CD4-positive, alpha-beta T cell treated with Interleukin-21 for 1 hour (primary cell): ENCODE data around the gene FYB1.
"Not testable (repeated sequence)": the region's sequence is repeated elsewhere in the genome, so short reads cannot be mapped to it uniquely, and the experiment has no call there.

Source experiments
- DNase-seq: peaks from one replicate; pipeline ENCODE4 v3.0.0-alpha.2; 2020

FYB1 gene

GRCh38 chr5:39226558-39226957 lies 7.2 kb upstream of the FYB1 start:
- no peak for DNase-seq

DNA sequence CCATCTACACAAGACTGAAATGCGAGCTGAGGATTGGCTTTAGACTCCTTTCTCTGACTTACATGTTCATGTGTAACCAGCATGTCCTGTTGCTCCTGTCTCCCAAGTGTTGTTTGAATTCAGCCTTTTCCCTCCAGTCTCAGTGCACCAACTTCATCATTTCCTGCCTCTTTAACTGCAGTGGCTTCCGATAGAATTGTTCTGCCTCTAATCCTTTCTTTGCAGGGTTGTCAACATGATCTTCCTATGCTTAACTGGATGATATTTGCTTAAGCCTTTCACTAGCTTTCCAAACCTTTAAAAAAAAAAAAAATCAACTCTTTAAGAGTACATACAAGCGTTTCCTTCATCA lies 6.7 kb upstream of the FYB1 start:
- no peak for DNase-seq

DNA sequence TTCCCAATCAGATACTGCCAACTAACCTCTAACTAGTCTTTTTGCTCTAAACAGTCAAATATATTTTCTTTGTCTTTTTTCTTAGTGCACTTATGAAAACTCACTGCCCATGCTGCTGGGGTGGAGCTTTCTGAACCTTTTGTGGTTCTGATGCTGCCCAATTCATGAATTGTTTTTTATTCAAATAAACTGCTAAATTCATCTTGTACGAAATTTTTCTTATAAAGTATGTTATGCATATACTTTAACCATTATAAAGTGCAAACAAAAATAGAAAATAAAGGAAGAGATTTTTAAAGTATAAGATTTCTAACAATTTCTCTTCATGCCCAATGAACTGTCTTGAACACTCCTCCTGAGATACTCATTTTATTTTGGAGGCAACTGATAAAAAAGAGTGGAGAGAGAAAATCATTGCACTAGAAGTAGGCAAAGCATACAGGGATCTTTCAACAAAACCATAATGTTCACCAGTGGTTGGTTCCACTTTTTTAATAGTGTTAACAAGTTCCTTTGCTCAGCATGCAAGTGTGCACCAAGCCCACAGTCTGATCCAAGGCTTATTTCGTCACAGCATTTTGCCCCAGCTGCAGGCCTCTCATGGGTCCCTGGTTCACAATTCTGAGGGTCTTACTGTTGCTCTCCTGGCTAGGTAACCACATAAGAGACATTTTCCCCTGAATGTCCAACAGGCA lies 6.2 kb upstream of the FYB1 start:
- DNase-seq = no peak

GRCh38 chr5:39224196-39224761 lies 4.9 kb upstream of the FYB1 start:
- DNase-seq = no peak

- no peak for DNase-seq
These were observed 4.3 kb upstream of the FYB1 start for GRCh38 chr5:39223565-39224156.

- DNase-seq = not testable (repeated sequence)
These were observed 2.3 kb upstream of the FYB1 start for GRCh38 chr5:39221671-39222070.

DNA sequence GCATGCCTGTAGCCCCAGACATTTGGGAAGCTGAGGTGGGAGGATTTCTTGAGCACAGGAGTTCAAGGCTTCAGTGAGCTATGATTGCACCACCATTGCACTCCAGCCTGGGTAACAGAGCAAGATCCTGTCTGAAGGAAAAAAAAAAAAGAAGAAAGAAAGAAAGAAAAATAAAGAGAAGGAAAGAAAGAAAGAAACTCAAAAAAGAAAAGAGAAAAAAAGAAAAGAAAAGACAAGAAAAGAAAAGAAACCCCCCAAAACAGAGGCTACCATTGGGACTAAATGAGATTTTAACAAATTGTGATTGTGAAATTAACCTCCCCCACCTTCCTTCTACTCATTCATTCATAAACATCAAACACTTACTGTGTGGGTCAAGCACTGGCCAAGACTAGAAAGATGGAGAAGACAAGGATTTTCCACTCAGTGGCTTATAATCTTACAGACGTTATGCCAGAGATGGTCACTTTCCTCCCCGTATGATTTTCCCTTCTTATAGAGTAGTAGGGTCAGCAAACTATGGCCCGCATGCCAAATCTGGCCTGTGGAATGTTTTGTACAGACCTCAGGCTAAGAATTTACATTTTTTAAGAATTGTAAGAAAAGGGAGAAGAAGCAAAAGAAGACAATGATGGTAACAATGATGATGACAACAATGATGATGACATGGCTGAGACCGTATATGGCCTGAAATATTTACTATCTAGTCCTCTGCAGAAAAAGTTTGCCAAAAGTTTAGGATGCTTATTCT lies 1.1 kb upstream of the FYB1 start:
- DNase-seq = no peak

- DNase-seq = no peak
These were observed 621 bp downstream of the FYB1 start for GRCh38 chr5:39218482-39219402.

GRCh38 chr5:39217365-39218281 lies 1.7 kb downstream of the FYB1 start:
- peak; percentile 88 for DNase-seq

DNA sequence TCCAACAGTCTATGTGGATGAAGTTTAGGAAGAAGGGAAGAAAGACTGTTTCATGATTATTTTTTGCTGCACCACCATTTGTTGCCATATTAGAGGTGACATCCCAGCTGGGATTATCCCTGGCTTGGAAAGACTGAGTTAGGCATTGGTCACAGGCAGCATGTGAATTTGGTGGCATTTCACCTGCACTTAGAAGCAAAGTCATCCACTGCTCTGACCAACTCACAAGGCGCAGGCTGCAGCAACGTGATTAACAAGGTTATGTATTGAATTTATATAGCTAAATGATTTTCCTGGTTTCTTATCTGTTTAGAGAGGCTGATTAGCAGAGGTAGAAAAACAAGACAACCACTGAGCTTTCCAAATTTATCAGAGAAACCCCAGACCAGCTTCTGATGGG lies 2.7 kb downstream of the FYB1 start:
- no peak for DNase-seq

DNA sequence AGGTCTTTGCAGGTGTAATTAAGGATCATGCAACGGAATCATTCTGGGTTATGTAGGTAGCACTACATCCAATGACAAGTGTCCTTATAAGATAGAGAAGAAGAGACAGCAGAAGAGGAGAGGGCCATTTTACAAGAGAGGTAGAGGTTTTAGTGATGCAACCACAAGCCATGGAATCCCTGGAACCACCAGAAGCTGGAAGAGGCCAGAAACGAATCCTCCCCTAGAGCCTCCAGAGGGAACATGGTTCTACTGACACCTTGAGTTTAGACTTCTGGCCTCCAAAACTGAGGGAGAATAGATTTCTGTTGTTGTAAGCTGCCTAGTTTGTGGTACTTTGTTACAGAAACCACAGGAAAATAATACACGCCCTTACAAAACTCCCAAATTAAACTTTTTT lies 3.5 kb downstream of the FYB1 start:
- DNase-seq = no peak

GRCh38 chr5:39214912-39215709 lies 4.3 kb downstream of the FYB1 start:
- peak; percentile 77 for DNase-seq

DNA sequence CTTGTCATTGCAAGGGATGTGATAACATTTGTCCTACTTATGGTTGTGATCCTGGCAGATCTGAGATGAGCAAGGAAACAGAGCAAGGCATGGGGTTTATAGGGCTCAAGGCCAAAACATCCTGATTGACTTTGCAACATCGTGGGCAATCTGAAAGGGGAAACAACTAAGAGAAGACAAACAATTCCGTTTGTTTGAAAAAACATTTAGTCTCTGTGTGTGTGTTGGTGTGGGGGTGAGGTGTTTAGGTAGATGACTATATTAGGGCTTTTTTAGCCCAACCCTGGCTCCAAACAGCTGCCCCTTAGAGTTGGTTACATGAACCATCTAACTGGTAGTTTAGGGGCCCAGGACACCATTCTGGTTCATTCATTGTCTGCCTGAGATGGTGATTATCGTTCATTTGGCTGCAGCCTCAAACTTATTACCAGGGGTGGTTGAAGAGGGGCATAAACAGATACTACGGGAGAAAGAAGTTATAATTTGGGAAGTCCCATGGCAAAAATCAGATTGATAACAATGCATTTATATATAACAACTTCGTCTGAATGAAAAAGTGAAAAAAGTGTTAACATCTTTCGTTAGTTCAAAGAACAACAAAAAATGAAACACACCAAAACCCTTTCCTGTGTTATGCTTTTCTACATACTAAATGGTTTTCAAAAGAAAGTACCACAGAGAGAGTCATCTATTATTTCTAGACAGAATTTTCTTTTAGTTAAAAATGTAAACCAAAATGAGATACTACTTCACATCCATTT lies 5.7 kb downstream of the FYB1 start:
- DNase-seq = no peak

GRCh38 chr5:39211773-39212172 lies 7.6 kb downstream of the FYB1 start:
- peak; percentile 71 for DNase-seq

DNA sequence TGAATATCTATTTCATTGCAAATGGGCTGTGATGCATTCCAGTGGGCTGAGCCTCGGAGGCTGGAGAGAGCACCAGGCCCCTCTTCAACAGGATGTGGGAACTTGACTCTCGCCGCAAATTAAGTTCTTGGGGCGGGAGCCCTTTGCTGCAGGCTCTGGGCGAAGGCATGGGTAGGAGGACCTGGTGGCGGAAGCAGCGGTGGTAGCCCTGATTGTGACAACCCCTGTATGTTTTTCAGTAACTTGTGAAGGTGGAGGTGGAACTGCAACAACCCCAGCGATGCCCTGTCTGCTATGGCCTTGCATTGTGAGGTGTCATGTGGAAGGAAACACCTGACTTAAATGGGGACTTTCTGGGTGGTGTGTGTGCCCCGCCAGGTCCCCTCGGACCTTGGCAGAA lies 9.4 kb downstream of the FYB1 start:
- DNase-seq = peak; percentile 88

DNA sequence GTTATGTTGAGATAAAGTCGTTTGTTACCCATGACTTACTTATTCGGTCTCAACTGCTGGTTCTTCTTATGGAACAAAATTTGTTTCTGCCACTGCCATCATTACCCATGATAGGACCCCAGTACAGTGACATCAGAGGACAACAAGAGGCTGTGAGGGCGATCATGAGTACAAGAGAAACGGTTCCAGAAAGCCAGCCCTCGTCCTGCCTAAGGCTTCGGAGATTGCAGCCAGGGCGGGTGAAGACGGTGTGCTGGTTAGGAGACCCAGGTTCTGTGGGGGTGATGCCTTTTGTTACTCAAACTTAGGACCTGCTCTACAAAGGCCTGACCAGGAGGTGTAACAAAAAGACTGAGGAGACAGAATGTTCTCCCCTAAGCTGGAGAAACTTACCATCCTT lies 10.9 kb downstream of the FYB1 start:
- DNase-seq = peak; percentile 48

DNA sequence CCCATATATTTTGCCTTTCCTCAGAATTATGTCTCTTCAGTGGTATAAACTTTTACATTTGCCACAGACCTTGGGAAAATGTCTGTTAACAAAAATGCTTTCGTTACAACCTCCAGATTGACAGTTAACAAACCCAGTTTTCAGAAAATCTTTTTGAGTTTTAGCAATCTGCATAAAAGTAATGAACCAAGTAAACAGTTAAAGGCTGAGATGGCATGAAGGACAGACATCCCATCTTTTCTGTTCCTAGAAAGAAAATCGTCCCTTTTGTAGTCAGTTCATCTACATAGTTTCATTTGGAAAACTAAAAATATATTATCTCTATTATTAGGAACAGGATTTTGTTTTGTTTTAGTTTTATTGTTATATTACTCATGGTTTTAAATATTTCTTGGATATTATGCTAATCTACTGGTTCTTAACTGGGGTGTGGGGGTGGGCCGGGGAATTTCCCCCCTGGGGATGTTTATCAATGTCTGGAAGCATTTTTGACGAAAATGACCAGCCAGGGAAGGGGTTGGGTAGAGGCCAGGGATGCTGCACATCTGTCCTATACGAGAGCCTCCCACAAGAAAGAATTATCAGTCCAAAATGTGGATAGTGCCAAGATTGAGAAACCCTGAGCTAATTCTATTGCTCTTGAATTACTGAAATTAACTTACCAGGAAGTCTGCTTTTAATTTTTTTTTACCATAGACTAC lies 11.9 kb downstream of the FYB1 start:
- DNase-seq = peak; percentile 48

DNA sequence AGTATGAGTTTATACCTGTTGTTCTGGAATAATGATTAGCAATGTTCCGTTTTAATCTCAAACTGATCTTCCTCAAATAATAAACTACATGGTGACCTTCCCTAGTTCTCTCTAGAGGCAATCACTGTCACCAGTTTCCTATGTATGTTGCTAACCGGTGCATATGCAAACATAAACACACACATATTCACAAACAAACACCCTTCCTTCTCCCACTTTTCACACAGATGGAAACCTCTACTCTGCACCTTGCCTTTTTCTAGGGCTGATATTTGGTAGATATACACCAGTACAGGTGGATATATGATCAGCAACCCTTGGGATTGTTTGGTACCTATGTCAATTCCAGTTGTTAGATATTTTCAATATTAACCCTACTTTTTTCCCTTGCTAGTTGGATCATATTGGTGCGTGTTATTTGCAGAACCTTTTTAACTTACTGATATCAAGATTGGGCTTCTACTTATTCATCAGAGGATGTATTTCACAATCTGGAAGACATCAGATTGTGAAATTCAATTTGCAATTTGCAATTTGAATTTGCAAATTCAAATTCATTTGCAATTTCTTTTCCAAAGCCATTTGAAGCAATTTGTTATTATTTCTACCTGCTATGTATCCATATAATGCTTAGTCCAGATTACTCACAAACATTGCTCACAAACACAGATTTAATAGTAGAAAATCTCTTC lies 12.6 kb downstream of the FYB1 start:
- DNase-seq = no peak

DNA sequence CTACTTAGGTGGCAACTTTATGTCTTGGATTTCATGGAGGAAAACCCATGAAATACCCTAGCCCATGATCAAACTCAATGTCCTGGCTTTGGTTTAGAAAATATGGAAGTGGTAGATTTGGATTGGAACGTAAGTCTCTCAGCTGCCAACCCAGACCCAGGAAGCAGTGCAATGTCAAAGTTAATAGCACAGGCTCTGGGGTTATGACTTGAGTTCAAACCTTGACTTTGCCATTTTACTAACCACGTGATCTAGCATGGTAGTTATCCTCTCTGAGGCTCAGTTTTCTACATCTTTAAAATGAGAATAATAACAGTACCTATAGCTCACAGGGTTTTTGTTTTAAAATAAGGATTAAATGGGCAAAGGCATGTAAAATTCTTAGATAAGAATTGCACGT lies 13.8 kb downstream of the FYB1 start:
- DNase-seq = no peak
